AG09319 (cell line): Measurements from ENCODE around the gene CCDC185.

Source experiments
- DNase-seq: peaks from one replicate; pipeline ENCODE4 v3.0.0-alpha.2; 2010; ENCODE audit warnings: low read depth; ENCODE audit errors: extremely low read depth
- CTCF ChIP-seq: IDR thresholded peaks from 2 replicates; pipeline ENCODE4 v1.5.1; 2011; ENCODE audit warnings: low read depth, mild to moderate bottlenecking, inconsistent platforms, low read length, moderate library complexity

The CCDC185 gene

DNA sequence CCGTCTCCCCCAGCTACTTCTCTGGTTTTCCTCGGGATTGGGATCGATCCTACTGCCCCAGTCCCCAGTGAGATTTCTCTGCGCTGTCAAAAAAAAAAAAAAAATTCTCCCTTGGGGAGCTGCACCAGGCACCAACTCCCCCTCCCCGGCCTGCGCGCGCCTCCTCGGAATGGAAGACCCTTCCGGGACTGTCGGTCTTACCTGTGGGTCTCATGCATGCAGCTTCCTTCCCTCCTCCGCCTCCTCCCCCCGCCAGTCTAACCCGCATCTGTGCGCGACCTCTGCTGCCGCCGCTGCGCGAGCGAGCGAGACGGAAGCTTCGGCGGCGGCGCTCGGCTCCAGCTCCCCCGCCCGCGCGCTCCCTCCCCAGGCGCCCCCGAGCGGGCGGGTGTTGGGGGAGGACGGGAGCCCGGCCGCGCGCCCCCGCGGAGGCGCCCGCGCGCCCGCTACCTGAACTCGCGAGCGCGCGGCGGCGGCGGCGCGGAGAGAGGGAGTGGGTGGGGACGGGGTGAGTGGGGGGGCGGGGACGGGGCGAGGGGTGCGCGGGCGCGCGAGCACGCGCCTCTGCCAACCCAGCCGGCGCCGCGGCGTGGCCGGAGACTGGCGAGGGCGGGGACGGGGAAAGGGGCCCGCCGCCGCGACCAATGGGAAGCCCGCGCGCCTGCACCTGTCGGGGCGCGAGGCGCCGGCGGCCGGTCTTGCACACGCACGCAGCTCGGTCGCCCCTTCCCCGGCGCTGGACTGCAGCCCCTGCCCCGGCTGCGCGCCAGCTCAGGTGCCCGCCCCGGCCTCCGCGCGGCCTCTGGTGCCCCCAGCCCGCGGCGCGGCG, 29.1 kb upstream of the CCDC185 start, which contains the start of gene SUSD4:
TSS of gene SUSD4 (minus strand) at position 321 of the 829 bp plus-strand sequence. CDS start 751 bp downstream, outside the sequence.
- no peak for TF ChIP-seq CTCF
- no peak for DNase-seq

DNA sequence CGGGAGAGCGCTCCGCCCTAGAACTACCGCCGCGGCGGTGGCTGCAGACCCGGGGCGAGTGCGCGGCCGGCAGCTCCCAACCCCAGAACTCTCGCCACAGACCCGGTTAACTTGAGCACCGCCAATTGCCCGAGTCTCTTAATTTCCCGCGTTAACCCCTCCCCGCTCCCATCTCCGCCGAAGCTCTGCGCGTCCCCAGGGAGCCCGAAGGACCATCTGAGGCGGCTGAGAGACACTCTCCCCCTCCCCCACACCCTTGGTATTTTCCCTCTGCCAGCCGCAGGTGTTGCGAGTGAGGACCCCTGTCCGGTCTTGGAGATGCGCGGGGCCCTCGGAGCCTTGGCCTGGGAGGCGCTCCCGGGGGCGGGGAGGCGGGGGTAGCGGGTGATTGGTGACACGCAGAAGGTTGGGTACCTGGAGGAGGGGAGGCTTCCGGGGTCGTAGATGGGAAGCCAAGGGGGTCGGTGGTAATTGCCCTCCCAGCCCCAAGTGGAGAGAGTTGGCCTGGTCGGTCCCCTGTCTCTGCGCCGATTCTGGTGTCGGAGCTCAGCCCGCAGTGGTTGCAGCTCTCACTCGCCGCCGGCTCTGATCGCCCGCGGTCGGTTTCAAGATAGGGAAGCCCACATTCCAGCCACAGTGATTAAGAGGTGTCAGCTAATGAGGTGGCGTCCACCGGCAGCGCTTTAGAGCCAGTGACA, 28.4 kb upstream of the CCDC185 start:
- no peak for DNase-seq
- TF ChIP-seq CTCF, result no peak

GRCh38 chr1:223374064-223374610, 19.1 kb upstream of the CCDC185 start:
- no peak for DNase-seq
- no peak for TF ChIP-seq CTCF

DNA sequence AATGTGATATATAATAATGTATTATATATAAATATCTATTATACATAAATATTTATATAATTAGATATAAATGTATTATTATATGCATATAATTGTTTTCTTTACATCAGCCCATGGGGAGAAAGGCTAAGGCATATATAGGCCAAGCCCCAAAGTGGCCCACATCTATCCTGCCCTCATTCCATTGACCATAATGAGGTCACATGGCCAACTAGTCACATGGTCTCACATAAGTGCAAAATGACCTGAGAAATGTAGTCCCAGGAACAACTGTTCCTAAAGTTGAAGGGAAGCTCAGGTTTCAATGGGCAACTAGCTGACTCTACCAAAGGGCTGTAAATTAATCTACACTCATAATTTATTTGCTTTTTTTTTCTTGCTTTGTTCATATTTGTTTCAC, 14.5 kb upstream of the CCDC185 start:
- no peak for DNase-seq
- no peak for TF ChIP-seq CTCF

- TF ChIP-seq CTCF, result no peak
- no peak for DNase-seq
Observed at GRCh38 chr1:223386013-223386412, 7.2 kb upstream of the CCDC185 start.

- no peak for TF ChIP-seq CTCF
- no peak for DNase-seq
Observed at GRCh38 chr1:223390618-223391017, 2.6 kb upstream of the CCDC185 start.

GRCh38 chr1:223394242-223394641, 1.0 kb downstream of the CCDC185 start:
- no peak for DNase-seq
- no peak for TF ChIP-seq CTCF
